K562 (cell line): ENCODE measurements around the gene HGS. TPM values are rescaled to one million over a fixed set of nuclear protein-coding genes. Genes with fewer than 3 reads are reported as not detected.
A peak's percentile ranks its signal among the peaks of the same experiment; 100 is the strongest.

ENCODE experiments used
- AFF4 ChIP-seq: sonication (generic); formaldehyde crosslinking; IDR thresholded peaks from 2 replicates; pipeline ENCODE4 v1.8.0; 2023; ENCODE audit warnings: mild to moderate bottlenecking, missing genetic modification reagents
- ARNT ChIP-seq, 2 experiments: fragments of 450-650 bp; IDR thresholded peaks; 2 replicates each; pipeline ENCODE4 v1.6.1; 2016; ENCODE audit warnings: mild to moderate bottlenecking in 1 of 2
- EGR1 ChIP-seq: fragments of 450-650 bp; conservative IDR thresholded peaks from 2 replicates; pipeline ENCODE4 v1.6.1; 2017; ENCODE audit warnings: mild to moderate bottlenecking
- ELF1 ChIP-seq: fragments of 200-800 bp; sonication (Bioruptor generic); IDR thresholded peaks from 2 replicates; pipeline ENCODE4 v1.6.1; 2016; ENCODE audit warnings: missing genetic modification characterization, missing compliant biosample characterization
- HCFC1 ChIP-seq: IDR thresholded peaks from 2 replicates; pipeline ENCODE4 v1.6.1; 2012; ENCODE audit warnings: low read depth, low read length, improper control_type of control experiment
- HDAC8 ChIP-seq: fragments of 450-650 bp; IDR thresholded peaks from 2 replicates; pipeline ENCODE4 v1.6.1; 2016; ENCODE audit warnings: mild to moderate bottlenecking, missing genetic modification characterization, moderate library complexity, missing compliant biosample characterization
- ID3 ChIP-seq, 2 experiments: fragments of 250-450 bp in 1 of 2; fragments of 450-650 bp in 1 of 2; sonication (Bioruptor Pico) in 1 of 2; IDR thresholded peaks; 2 replicates each; pipeline versions ENCODE4 v1.6.1 to v1.8.0; 2016 to 2021; ENCODE audit warnings: mild to moderate bottlenecking in 2 of 2, moderate library complexity in 2 of 2, missing compliant biosample characterization in 1 of 2, missing genetic modification characterization in 1 of 2
- NFXL1 ChIP-seq: fragments of 450-650 bp; formaldehyde crosslinking; IDR thresholded peaks from 2 replicates; pipeline ENCODE4 v1.4.0; 2021; ENCODE audit warnings: mild to moderate bottlenecking
- NR1H2 ChIP-seq: sonication (generic); formaldehyde crosslinking; IDR thresholded peaks from 2 replicates; pipeline ENCODE4 v1.4.0; 2020; ENCODE audit warnings: mild to moderate bottlenecking, missing genetic modification reagents
- NR4A1 ChIP-seq, 2 experiments: fragments of 250-450 bp in 1 of 2; fragments of 450-650 bp in 1 of 2; sonication (Bioruptor Pico) in 1 of 2; IDR thresholded peaks; 2 replicates each; pipeline versions ENCODE4 v1.4.0 to v1.6.1; 2016 to 2020; ENCODE audit warnings: mild to moderate bottlenecking in 2 of 2, missing compliant biosample characterization in 1 of 2, missing genetic modification characterization in 1 of 2, moderate library complexity in 1 of 2
- SIX5 ChIP-seq, 2 experiments: IDR thresholded peaks; 2 replicates each; pipeline ENCODE4 v1.6.1; 2011; ENCODE audit warnings: low read length in 2 of 2, borderline replicate concordance in 1 of 2, low read depth in 1 of 2, mild to moderate bottlenecking in 1 of 2, moderate library complexity in 1 of 2; ENCODE audit not compliant: insufficient read depth in 1 of 2
- SMARCE1 ChIP-seq: fragments of 450-650 bp; IDR thresholded peaks from 2 replicates; pipeline ENCODE4 v1.7.1; 2016; ENCODE audit warnings: mild to moderate bottlenecking
- SOX6 ChIP-seq: fragments of 450-650 bp; IDR thresholded peaks from 2 replicates; pipeline ENCODE4 v1.6.1; 2014; ENCODE audit warnings: mild to moderate bottlenecking
- SRSF1 ChIP-seq: fragments of 200-400 bp; formaldehyde crosslinking; IDR thresholded peaks from 2 replicates; pipeline ENCODE4 v1.6.1; 2017; ENCODE audit warnings: mild to moderate bottlenecking, low read depth, low read length, moderate library complexity
- STAT5A ChIP-seq: IDR thresholded peaks from 2 replicates; pipeline ENCODE4 v1.6.1; 2012; ENCODE audit warnings: low read length, inconsistent platforms, borderline replicate concordance
- XRCC5 ChIP-seq: fragments of 200-400 bp; formaldehyde crosslinking; IDR thresholded peaks from 2 replicates; pipeline ENCODE4 v1.6.1; 2017; ENCODE audit warnings: low read depth, mild to moderate bottlenecking, low read length
- ZFPM2 ChIP-seq: fragments of 250-450 bp; sonication (Bioruptor Pico); IDR thresholded peaks from 2 replicates; pipeline ENCODE4 v1.5.1; 2022; ENCODE audit warnings: mild to moderate bottlenecking
- ZKSCAN1 ChIP-seq: fragments of 150-350 bp; IDR thresholded peaks from 2 replicates; pipeline ENCODE4 v1.6.1; 2016; ENCODE audit warnings: low read depth, low read length
- ZMIZ1 ChIP-seq, 2 experiments: fragments of 150-350 bp in 1 of 2; IDR thresholded peaks; 2 replicates each; pipeline ENCODE4 v1.6.1; 2012 to 2016; ENCODE audit warnings: low read depth in 2 of 2, low read length in 2 of 2, mild to moderate bottlenecking in 1 of 2, moderate library complexity in 1 of 2
- ZNF583 ChIP-seq: fragments of 250-450 bp; sonication (Bioruptor Pico); IDR thresholded peaks from 2 replicates; pipeline ENCODE4 v1.4.0; 2020
- polyA plus RNA-seq, 8 experiments: library from polyadenylated mRNA; depleted of rRNA in 4 of 8; stranded (reverse) in 5 of 8; unstranded in 3 of 8; fragments of >200 nt; fragmentation: Nextera tagmentation in 2 of 8; fragmentation: Illumina TruSeq in 1 of 8; extraction: Ambion mirVana in 2 of 8; extraction: Trizol in 1 of 8; gene quantifications; 2 replicates each; pipeline versions ENCODE4 v1.2.1 to v1.2.3, GENCODE V29; 2011 to 2014; ENCODE audit warnings: inconsistent platforms in 1 of 8, missing spikeins in 1 of 8
- total RNA-seq, 7 experiments: library from RNA; depleted of rRNA in 6 of 7; stranded (reverse); fragments of >200 nt in 6 of 7; fragmentation: Illumina TruSeq in 2 of 7; extraction: Trizol in 2 of 7; gene quantifications; 2 replicates each; pipeline versions ENCODE4 v1.2.1 to v1.2.3, GENCODE V29; 2011 to 2021; ENCODE audit warnings: low replicate concordance in 1 of 7

The HGS gene
- total and polyA plus RNA-seq, 9 of the 15 experiments (the other 6 are each of a cell fraction or from before 2014, with no cell fraction given): 3.9 to 176 (median 77.1) TPM

GRCh38 chr17:81636505-81637288, 47.1 kb upstream of the HGS start, which contains the start of the genes NPLOC4 and TSPAN10 (continued):
- TF ChIP-seq HCFC1 (peak; percentile 83), SRSF1 (no peak), ARNT (IDR thresholded peaks at IDR 0.05) (no peak), XRCC5 (peak; percentile 93), NFXL1 (CRISPR knock-in tag) (no peak), ELF1 (tag) (0 out of 2 replicates have a peak, but pooled peaks have one; percentile 47), EGR1 (peak; percentile 99), NR1H2 (CRISPR knock-in tag) (no peak; the same call in 1 of the 2 replicates), HDAC8 (tag) (peak; percentile 60; the same call in 1 of the 2 replicates), SIX5 (IDR thresholded peaks at IDR 0.05; ENCODE audit: borderline replicate concordance in 1 of 2, insufficient read depth in 1 of 2, low read depth in 1 of 2, low read length in 2 of 2) (peak; percentile 33 to 41; a peak in 2 of 4 replicates), ZKSCAN1 (peak; percentile 58; the same call in 1 of the 2 replicates), AFF4 (CRISPR knock-in tag) (peak; percentile 7; the same call in 1 of the 2 replicates), ID3 (CRISPR knock-in tag; IDR thresholded peaks at IDR 0.05) (no peak), ID3 (tag; IDR thresholded peaks at IDR 0.05) (peak; percentile 83), NR4A1 (CRISPR knock-in tag; IDR thresholded peaks at IDR 0.05) (0 out of 2 replicates have a peak, but pooled peaks have one; percentile 34), NR4A1 (tag; IDR thresholded peaks at IDR 0.05) (peak; percentile 48; the same call in 1 of the 2 replicates), ZNF583 (CRISPR knock-in tag) (peak; percentile 21; the same call in 1 of the 2 replicates), SOX6 (peak; percentile 53), ZMIZ1 (IDR thresholded peaks at IDR 0.05; ENCODE audit: low read depth in 2 of 2, low read length in 2 of 2) (peak in 1 of 2 experiments; percentile 69; a peak in 1 of 4 replicates), SMARCE1 (peak; percentile 24; the same call in 1 of the 2 replicates), STAT5A (no peak), ZFPM2 (CRISPR knock-in tag) (no peak)
